HepG2 (cell line): Measurements from ENCODE around the gene LSM6. TPM values are rescaled to one million over a fixed set of nuclear protein-coding genes. Genes with fewer than 3 reads are reported as not detected.

Experiments
- AGO1 ChIP-seq: fragments of 200-400 bp; formaldehyde crosslinking; IDR thresholded peaks from 2 replicates; pipeline ENCODE4 v1.6.1; 2017; ENCODE audit warnings: mild to moderate bottlenecking, low read depth, low read length, moderate library complexity; ENCODE audit not compliant: poor library complexity, severe bottlenecking
- BCLAF1 ChIP-seq: fragments of 450-650 bp; IDR thresholded peaks from 2 replicates; pipeline ENCODE4 v1.6.1; 2017; ENCODE audit warnings: mild to moderate bottlenecking
- CEBPB ChIP-seq: IDR thresholded peaks from 2 replicates; pipeline ENCODE4 v1.6.1; 2011; ENCODE audit warnings: low read depth, low read length, improper control_type of control experiment, borderline replicate concordance
- CEBPG ChIP-seq: IDR thresholded peaks from 2 replicates; pipeline ENCODE4 v1.6.1; 2016
- CENPX ChIP-seq: sonication (generic); formaldehyde crosslinking; IDR thresholded peaks from 2 replicates; pipeline ENCODE4 v1.9.0; 2021; ENCODE audit warnings: mild to moderate bottlenecking, missing genetic modification reagents, moderate library complexity
- GZF1 ChIP-seq: sonication (generic); formaldehyde crosslinking; IDR thresholded peaks from 2 replicates; pipeline ENCODE4 v1.5.1; 2020; ENCODE audit warnings: mild to moderate bottlenecking, missing genetic modification reagents
- HOXA7 ChIP-seq: sonication (generic); formaldehyde crosslinking; IDR thresholded peaks from 2 replicates; pipeline ENCODE4 v1.8.1; 2022; ENCODE audit warnings: mild to moderate bottlenecking, missing genetic modification reagents, moderate library complexity
- KDM5A ChIP-seq: fragments of 200-600 bp; sonication (generic); IDR thresholded peaks from 2 replicates; pipeline ENCODE4 v1.7.0; 2018; ENCODE audit warnings: antibody characterized with exemption, mild to moderate bottlenecking, low read length, borderline replicate concordance
- ONECUT2 ChIP-seq: sonication (generic); formaldehyde crosslinking; IDR thresholded peaks from 2 replicates; pipeline ENCODE4 v1.4.0; 2020; ENCODE audit warnings: missing genetic modification reagents
- POLR2A ChIP-seq, 2 experiments: IDR thresholded peaks; 2 replicates each; pipeline ENCODE4 v1.6.1; 2011; ENCODE audit warnings: low read depth in 2 of 2, low read length in 2 of 2, mild to moderate bottlenecking in 1 of 2, moderate library complexity in 1 of 2; ENCODE audit not compliant: insufficient read depth in 1 of 2
- RARA ChIP-seq: IDR thresholded peaks from 2 replicates; pipeline ENCODE4 v1.6.1; 2016; ENCODE audit warnings: missing genetic modification reagents, missing compliant biosample characterization
- SP140L ChIP-seq: sonication (generic); formaldehyde crosslinking; IDR thresholded peaks from 2 replicates; pipeline ENCODE4 v1.4.0; 2020; ENCODE audit warnings: missing genetic modification reagents, borderline replicate concordance
- TGIF2 ChIP-seq: IDR thresholded peaks from 2 replicates; pipeline ENCODE4 v1.6.1; 2016; ENCODE audit warnings: control low read depth, missing compliant biosample characterization
- ZNF556 ChIP-seq: sonication (generic); formaldehyde crosslinking; IDR thresholded peaks from 2 replicates; pipeline ENCODE4 v1.4.0; 2020; ENCODE audit warnings: mild to moderate bottlenecking, missing genetic modification reagents, borderline replicate concordance
- ZNF558 ChIP-seq: sonication (generic); formaldehyde crosslinking; IDR thresholded peaks from 2 replicates; pipeline ENCODE4 v1.9.0; 2022; ENCODE audit warnings: mild to moderate bottlenecking, missing genetic modification reagents, borderline replicate concordance
- ZNF691 ChIP-seq: sonication (generic); formaldehyde crosslinking; IDR thresholded peaks from 2 replicates; pipeline ENCODE4 v1.4.0; 2020; ENCODE audit warnings: missing genetic modification reagents, low read depth, mild to moderate bottlenecking, borderline replicate concordance
- ZNF777 ChIP-seq: sonication (generic); formaldehyde crosslinking; IDR thresholded peaks from 2 replicates; pipeline ENCODE4 v1.4.0; 2020; ENCODE audit warnings: missing genetic modification reagents
- polyA plus RNA-seq, 8 experiments: library from polyadenylated mRNA; depleted of rRNA in 3 of 8; stranded (reverse) in 7 of 8; unstranded in 1 of 8; fragments of >200 nt; fragmentation: Illumina TruSeq in 4 of 8; extraction: Trizol in 4 of 8; gene quantifications; 2 replicates each; pipeline versions ENCODE4 v1.2.1 to v1.2.3, GENCODE V29; 2011 to 2016; ENCODE audit warnings: low read depth in 4 of 8, missing spikeins in 1 of 8, mixed read lengths in 1 of 8; ENCODE audit not compliant: insufficient read depth in 1 of 8
- total RNA-seq, 5 experiments: library from RNA; depleted of rRNA; stranded (reverse); fragments of >200 nt; fragmentation: Illumina TruSeq; extraction: Trizol; gene quantifications; 2 replicates each; pipeline ENCODE4 v1.2.3, GENCODE V29; 2016; ENCODE audit warnings: low read depth in 1 of 5
- TF ChIP-seq, protein P1 (sequence below): sonication (generic); formaldehyde crosslinking; IDR thresholded peaks from 2 replicates; pipeline ENCODE4 v1.8.0; 2022; ENCODE audit warnings: mild to moderate bottlenecking, missing genetic modification reagents; ENCODE audit not compliant: insufficient replicate concordance
- TF ChIP-seq, protein P2 (sequence below): sonication (generic); formaldehyde crosslinking; IDR thresholded peaks from 2 replicates; pipeline ENCODE4 v1.5.0; 2020; ENCODE audit warnings: missing genetic modification reagents
- TF ChIP-seq, protein P3 (sequence below): sonication (generic); formaldehyde crosslinking; IDR thresholded peaks from 2 replicates; pipeline ENCODE4 v1.4.0; 2020; ENCODE audit warnings: missing genetic modification reagents
- TF ChIP-seq, protein P4 (sequence below): sonication (generic); formaldehyde crosslinking; IDR thresholded peaks from 2 replicates; pipeline ENCODE4 v1.4.0; 2020; ENCODE audit warnings: mild to moderate bottlenecking, missing genetic modification reagents
- TF ChIP-seq, protein P5 (sequence below): fragments of 450-650 bp; IDR thresholded peaks from 2 replicates; pipeline ENCODE4 v1.6.1; 2016

The LSM6 gene
- total and polyA plus RNA-seq, 2 of the 13 experiments (the other 11 are each of a cell fraction or from before 2014, with no cell fraction given), result 14.6 to 83.3 TPM

GRCh38 chr4:146146918-146147317, 28.6 kb upstream of the LSM6 start (continued):
- TF ChIP-seq ZNF777 (CRISPR knock-in tag) (no peak), BCLAF1 (no peak), AGO1 (no peak), CEBPG (peak; percentile 76), CEBPB (peak; percentile 89), ZNF691 (CRISPR knock-in tag) (no peak), TGIF2 (CRISPR knock-in tag) (no peak), RARA (no peak), KDM5A (no peak), ZNF556 (CRISPR knock-in tag) (no peak), GZF1 (CRISPR knock-in tag) (no peak), SP140L (CRISPR knock-in tag) (no peak), POLR2A (IDR thresholded peaks at IDR 0.05; ENCODE audit: insufficient read depth in 1 of 2, low read depth in 2 of 2, low read length in 2 of 2) (no peak), CENPX (CRISPR knock-in tag) (no peak), HOXA7 (CRISPR knock-in tag) (no peak), ONECUT2 (no peak), ZNF558 (CRISPR knock-in tag) (no peak)
- TF ChIP-seq, protein P1, sequence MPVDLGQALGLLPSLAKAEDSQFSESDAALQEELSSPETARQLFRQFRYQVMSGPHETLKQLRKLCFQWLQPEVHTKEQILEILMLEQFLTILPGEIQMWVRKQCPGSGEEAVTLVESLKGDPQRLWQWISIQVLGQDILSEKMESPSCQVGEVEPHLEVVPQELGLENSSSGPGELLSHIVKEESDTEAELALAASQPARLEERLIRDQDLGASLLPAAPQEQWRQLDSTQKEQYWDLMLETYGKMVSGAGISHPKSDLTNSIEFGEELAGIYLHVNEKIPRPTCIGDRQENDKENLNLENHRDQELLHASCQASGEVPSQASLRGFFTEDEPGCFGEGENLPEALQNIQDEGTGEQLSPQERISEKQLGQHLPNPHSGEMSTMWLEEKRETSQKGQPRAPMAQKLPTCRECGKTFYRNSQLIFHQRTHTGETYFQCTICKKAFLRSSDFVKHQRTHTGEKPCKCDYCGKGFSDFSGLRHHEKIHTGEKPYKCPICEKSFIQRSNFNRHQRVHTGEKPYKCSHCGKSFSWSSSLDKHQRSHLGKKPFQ (CRISPR knock-in tag), result no peak
- TF ChIP-seq, protein P2, sequence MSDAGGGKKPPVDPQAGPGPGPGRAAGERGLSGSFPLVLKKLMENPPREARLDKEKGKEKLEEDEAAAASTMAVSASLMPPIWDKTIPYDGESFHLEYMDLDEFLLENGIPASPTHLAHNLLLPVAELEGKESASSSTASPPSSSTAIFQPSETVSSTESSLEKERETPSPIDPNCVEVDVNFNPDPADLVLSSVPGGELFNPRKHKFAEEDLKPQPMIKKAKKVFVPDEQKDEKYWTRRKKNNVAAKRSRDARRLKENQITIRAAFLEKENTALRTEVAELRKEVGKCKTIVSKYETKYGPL (CRISPR knock-in tag), result 0 out of 2 replicates have a peak, but pooled peaks have one; percentile 54
- TF ChIP-seq, protein P3, sequence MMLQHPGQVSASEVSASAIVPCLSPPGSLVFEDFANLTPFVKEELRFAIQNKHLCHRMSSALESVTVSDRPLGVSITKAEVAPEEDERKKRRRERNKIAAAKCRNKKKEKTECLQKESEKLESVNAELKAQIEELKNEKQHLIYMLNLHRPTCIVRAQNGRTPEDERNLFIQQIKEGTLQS, result no peak
- TF ChIP-seq, protein P4, sequence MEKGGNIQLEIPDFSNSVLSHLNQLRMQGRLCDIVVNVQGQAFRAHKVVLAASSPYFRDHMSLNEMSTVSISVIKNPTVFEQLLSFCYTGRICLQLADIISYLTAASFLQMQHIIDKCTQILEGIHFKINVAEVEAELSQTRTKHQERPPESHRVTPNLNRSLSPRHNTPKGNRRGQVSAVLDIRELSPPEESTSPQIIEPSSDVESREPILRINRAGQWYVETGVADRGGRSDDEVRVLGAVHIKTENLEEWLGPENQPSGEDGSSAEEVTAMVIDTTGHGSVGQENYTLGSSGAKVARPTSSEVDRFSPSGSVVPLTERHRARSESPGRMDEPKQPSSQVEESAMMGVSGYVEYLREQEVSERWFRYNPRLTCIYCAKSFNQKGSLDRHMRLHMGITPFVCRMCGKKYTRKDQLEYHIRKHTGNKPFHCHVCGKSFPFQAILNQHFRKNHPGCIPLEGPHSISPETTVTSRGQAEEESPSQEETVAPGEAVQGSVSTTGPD (CRISPR knock-in tag), result no peak
- TF ChIP-seq, protein P5, sequence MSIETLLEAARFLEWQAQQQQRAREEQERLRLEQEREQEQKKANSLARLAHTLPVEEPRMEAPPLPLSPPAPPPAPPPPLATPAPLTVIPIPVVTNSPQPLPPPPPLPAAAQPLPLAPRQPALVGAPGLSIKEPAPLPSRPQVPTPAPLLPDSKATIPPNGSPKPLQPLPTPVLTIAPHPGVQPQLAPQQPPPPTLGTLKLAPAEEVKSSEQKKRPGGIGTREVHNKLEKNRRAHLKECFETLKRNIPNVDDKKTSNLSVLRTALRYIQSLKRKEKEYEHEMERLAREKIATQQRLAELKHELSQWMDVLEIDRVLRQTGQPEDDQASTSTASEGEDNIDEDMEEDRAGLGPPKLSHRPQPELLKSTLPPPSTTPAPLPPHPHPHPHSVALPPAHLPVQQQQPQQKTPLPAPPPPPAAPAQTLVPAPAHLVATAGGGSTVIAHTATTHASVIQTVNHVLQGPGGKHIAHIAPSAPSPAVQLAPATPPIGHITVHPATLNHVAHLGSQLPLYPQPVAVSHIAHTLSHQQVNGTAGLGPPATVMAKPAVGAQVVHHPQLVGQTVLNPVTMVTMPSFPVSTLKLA, result no peak
